H9 (cell line): Measurements from ENCODE around the gene CRY2. TPM values are rescaled to one million over a fixed set of nuclear protein-coding genes. Genes with fewer than 3 reads are reported as not detected.

ENCODE experiments used
- DNase-seq: peaks from one replicate; pipeline ENCODE4 v3.0.0-alpha.2; 2017
- H2AFZ ChIP-seq: one replicate; pipeline ENCODE4 v1.6.1; 2013; ENCODE audit warnings: mild to moderate bottlenecking, low read length, control low read depth, moderate library complexity
- H2AK5ac ChIP-seq: 2 replicates; pipeline ENCODE4 v1.6.1; 2013; ENCODE audit warnings: low read length, control low read depth, mixed read lengths; ENCODE audit not compliant: insufficient read length
- H2BK120ac ChIP-seq: one replicate; pipeline ENCODE4 v1.6.1; 2013; ENCODE audit warnings: low read depth, mild to moderate bottlenecking, low read length, control low read depth, inconsistent platforms; ENCODE audit not compliant: poor library complexity, severe bottlenecking
- H2BK12ac ChIP-seq: 2 replicates; pipeline ENCODE4 v1.6.1; 2013; ENCODE audit warnings: low read length, control low read depth, mixed read lengths, low read depth; ENCODE audit not compliant: insufficient read length
- H2BK15ac ChIP-seq: 2 replicates; pipeline ENCODE4 v1.6.1; 2013; ENCODE audit warnings: low read depth, low read length, control low read depth
- H2BK20ac ChIP-seq: one replicate; pipeline ENCODE4 v1.6.1; 2013; ENCODE audit warnings: low read depth, mild to moderate bottlenecking, low read length, control low read depth, inconsistent platforms; ENCODE audit not compliant: poor library complexity, severe bottlenecking
- H2BK5ac ChIP-seq: 2 replicates; pipeline ENCODE4 v1.6.1; 2013; ENCODE audit warnings: low read length, control low read depth, mixed read lengths; ENCODE audit not compliant: insufficient read length
- H3K14ac ChIP-seq: 2 replicates; pipeline ENCODE4 v1.6.1; 2013; ENCODE audit warnings: low read length, control low read depth; ENCODE audit not compliant: insufficient read depth
- H3K18ac ChIP-seq: 2 replicates; pipeline ENCODE4 v1.6.1; 2013; ENCODE audit warnings: low read depth, mild to moderate bottlenecking, mixed read lengths, low read length, control low read depth; ENCODE audit not compliant: insufficient read length
- H3K23ac ChIP-seq: 2 replicates; pipeline ENCODE4 v1.6.1; 2013; ENCODE audit warnings: low read length, control low read depth, mixed read lengths, low read depth; ENCODE audit not compliant: insufficient read length
- H3K23me2 ChIP-seq: 2 replicates; pipeline ENCODE4 v1.6.1; 2013; ENCODE audit warnings: low read depth, mild to moderate bottlenecking, mixed read lengths, low read length, control low read depth; ENCODE audit not compliant: insufficient read length, poor library complexity, severe bottlenecking
- H3K27ac ChIP-seq: 2 replicates; pipeline ENCODE4 v1.5.1; 2013; ENCODE audit warnings: low read length, control low read depth, mixed read lengths, low read depth; ENCODE audit not compliant: insufficient read length
- H3K27me3 ChIP-seq: 2 replicates; pipeline ENCODE4 v1.6.1; 2013; ENCODE audit warnings: low read length, control low read depth, inconsistent platforms; ENCODE audit not compliant: insufficient read depth
- H3K4ac ChIP-seq: 2 replicates; pipeline ENCODE4 v1.6.1; 2013; ENCODE audit warnings: low read depth, mild to moderate bottlenecking, control low read depth, inconsistent platforms, low read length, moderate library complexity
- H3K4me1 ChIP-seq: 2 replicates; pipeline ENCODE4 v1.6.1; 2013; ENCODE audit warnings: low read length, control low read depth, inconsistent platforms; ENCODE audit not compliant: insufficient read depth
- H3K4me2 ChIP-seq: 2 replicates; pipeline ENCODE4 v1.6.1; 2013; ENCODE audit warnings: low read length, control low read depth, mixed read lengths; ENCODE audit not compliant: insufficient read length, insufficient read depth
- H3K56ac ChIP-seq: 2 replicates; pipeline ENCODE4 v1.6.1; 2013; ENCODE audit warnings: low read depth, mild to moderate bottlenecking, mixed read lengths, low read length, control low read depth; ENCODE audit not compliant: insufficient read length
- H3K79me1 ChIP-seq: 2 replicates; pipeline ENCODE4 v1.6.1; 2013; ENCODE audit warnings: low read depth, mild to moderate bottlenecking, moderate library complexity, low read length, control low read depth, inconsistent platforms; ENCODE audit not compliant: insufficient read depth, poor library complexity, severe bottlenecking
- H3K79me2 ChIP-seq: 2 replicates; pipeline ENCODE4 v1.6.1; 2013; ENCODE audit warnings: low read length, control low read depth, inconsistent platforms; ENCODE audit not compliant: insufficient read depth
- H3K9ac ChIP-seq: 2 replicates; pipeline ENCODE4 v1.6.1; 2013; ENCODE audit warnings: low read length, control low read depth, mixed read lengths; ENCODE audit not compliant: insufficient read length; ENCODE audit errors: extremely low read depth
- H3K9me3 ChIP-seq: one replicate; pipeline ENCODE4 v1.6.1; 2013; ENCODE audit warnings: low read depth, low read length, inconsistent platforms; ENCODE audit not compliant: control insufficient read depth
- H3T11ph ChIP-seq: one replicate; pipeline ENCODE4 v1.6.1; 2013; ENCODE audit warnings: mild to moderate bottlenecking, low read length, control low read depth, inconsistent platforms
- H4K20me1 ChIP-seq: one replicate; pipeline ENCODE4 v1.6.1; 2013; ENCODE audit not compliant: control insufficient read depth, insufficient read length, insufficient read depth
- H4K5ac ChIP-seq: 2 replicates; pipeline ENCODE4 v1.6.1; 2013; ENCODE audit warnings: low read depth, mild to moderate bottlenecking, mixed read lengths, low read length, control low read depth; ENCODE audit not compliant: insufficient read length
- H4K8ac ChIP-seq: replicated peaks from 2 replicates; pipeline ENCODE4 v1.6.1; 2013; ENCODE audit warnings: low read length, control low read depth, mixed read lengths, low read depth; ENCODE audit not compliant: insufficient read length
- H4K91ac ChIP-seq: 2 replicates; pipeline ENCODE4 v1.6.1; 2013; ENCODE audit warnings: low read depth, mild to moderate bottlenecking, moderate library complexity, mixed read lengths, low read length, control low read depth; ENCODE audit not compliant: insufficient read length
- H3K27ac Mint-ChIP-seq, 3 experiments: 2 replicates in 2 of 3; 3 replicates in 1 of 3; pipeline ENCODE4 v1.8.0; 2020 to 2021; ENCODE audit warnings: mixed read lengths in 3 of 3, mild to moderate bottlenecking in 1 of 3, moderate library complexity in 1 of 3
- H3K27me3 Mint-ChIP-seq: 2 replicates; pipeline ENCODE4 v1.8.0; 2021; ENCODE audit warnings: low read depth, mild to moderate bottlenecking, moderate library complexity, mixed read lengths
- H3K36me3 Mint-ChIP-seq, 3 experiments: 2 replicates in 2 of 3; 3 replicates in 1 of 3; pipeline ENCODE4 v1.8.0; 2020 to 2021; ENCODE audit warnings: low read depth in 3 of 3, mixed read lengths in 3 of 3; ENCODE audit not compliant: insufficient read depth in 1 of 3
- H3K4me1 Mint-ChIP-seq, 2 experiments: 2 replicates each; pipeline ENCODE4 v1.8.0; 2020; ENCODE audit warnings: mixed read lengths in 2 of 2
- H3K4me3 Mint-ChIP-seq, 2 experiments: 2 replicates in 1 of 2; 3 replicates in 1 of 2; pipeline ENCODE4 v1.8.0; 2020 to 2021; ENCODE audit warnings: mild to moderate bottlenecking in 2 of 2, mixed read lengths in 2 of 2, moderate library complexity in 1 of 2
- H3K9me3 Mint-ChIP-seq, 2 experiments: 2 replicates in 1 of 2; 3 replicates in 1 of 2; pipeline ENCODE4 v1.8.0; 2020; ENCODE audit warnings: mild to moderate bottlenecking in 2 of 2, mixed read lengths in 2 of 2, moderate library complexity in 1 of 2
- WGBS: extraction: QIAGEN DNeasy Blood & Tissue Kit; methylation state at CpG from one replicate; pipeline ENCODE4 v1.1.7; 2013; ENCODE audit warnings: missing lambda C conversion rate, low lambda C conversion rate, mixed read lengths; ENCODE audit not compliant: insufficient read length; ENCODE audit errors: extremely low coverage; 5-methylcytosine and 5-hydroxymethylcytosine counted together
- total RNA-seq: library from RNA; stranded (reverse); gene quantifications from 2 replicates; pipeline ENCODE4 v1.2.1, GENCODE V29; 2021
- TF ChIP-seq, protein P1 (sequence below): fragments of 200-600 bp; sonication (generic); conservative IDR thresholded peaks from 3 replicates; pipeline ENCODE4 v1.8.0; 2021; ENCODE audit warnings: antibody characterized with exemption, mild to moderate bottlenecking

CRY2 gene
- total RNA-seq, 1 experiment from 2014 or later = 14.4 TPM

DNA sequence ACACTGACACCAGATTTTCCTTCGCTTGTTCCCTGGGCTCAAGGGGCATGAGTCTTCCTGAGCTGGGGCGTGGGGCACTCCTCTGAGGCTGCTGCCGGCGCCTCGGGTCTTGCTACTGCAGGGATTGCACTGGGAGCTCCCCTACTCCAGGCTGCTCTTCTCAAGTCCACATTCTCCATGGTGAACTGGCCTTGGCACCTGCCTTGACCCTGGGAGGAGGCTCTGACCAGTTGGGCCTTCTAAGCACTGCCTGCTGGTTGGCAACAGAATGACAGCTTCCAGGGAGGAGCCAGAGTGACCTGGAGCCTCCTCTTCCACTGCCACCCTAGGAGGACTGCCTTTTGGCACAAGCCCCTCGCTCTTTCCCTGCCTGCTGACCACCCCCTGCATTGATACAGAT is 50.3 kb downstream of the CRY2 start:
- Mint-ChIP-seq H3K4me3 (no peak overlapping the region), H3K27me3 (peaks cover 6% of the 10 kb centered on the region), H3K36me3 (peaks cover 0 to 12% (median 4%) of the 10 kb centered on the region in 3 experiments; a peak in 4 of 7 replicates), H3K4me1 (peaks cover 29 to 46% of the 10 kb centered on the region in 2 experiments), H3K27ac (no peak overlapping the region), H3K9me3 (no peaks in the 10 kb centered on the region)
- TF ChIP-seq, protein P1, sequence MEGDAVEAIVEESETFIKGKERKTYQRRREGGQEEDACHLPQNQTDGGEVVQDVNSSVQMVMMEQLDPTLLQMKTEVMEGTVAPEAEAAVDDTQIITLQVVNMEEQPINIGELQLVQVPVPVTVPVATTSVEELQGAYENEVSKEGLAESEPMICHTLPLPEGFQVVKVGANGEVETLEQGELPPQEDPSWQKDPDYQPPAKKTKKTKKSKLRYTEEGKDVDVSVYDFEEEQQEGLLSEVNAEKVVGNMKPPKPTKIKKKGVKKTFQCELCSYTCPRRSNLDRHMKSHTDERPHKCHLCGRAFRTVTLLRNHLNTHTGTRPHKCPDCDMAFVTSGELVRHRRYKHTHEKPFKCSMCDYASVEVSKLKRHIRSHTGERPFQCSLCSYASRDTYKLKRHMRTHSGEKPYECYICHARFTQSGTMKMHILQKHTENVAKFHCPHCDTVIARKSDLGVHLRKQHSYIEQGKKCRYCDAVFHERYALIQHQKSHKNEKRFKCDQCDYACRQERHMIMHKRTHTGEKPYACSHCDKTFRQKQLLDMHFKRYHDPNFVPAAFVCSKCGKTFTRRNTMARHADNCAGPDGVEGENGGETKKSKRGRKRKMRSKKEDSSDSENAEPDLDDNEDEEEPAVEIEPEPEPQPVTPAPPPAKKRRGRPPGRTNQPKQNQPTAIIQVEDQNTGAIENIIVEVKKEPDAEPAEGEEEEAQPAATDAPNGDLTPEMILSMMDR = no peak
- Histone ChIP-seq H3K9me3 (no peaks in the 10 kb centered on the region), H2AK5ac (no peak overlapping the region), H3K27me3 (no peaks in the 10 kb centered on the region; the same call in 1 of the 2 replicates), H3T11ph (no peak overlapping the region), H4K5ac (no peak overlapping the region), H4K20me1 (no peaks in the 10 kb centered on the region), H3K27ac (no peak overlapping the region), H3K9ac (no peak overlapping the region), H2BK15ac (no peak overlapping the region), H4K91ac (no peak overlapping the region), H3K14ac (no peak overlapping the region), H2BK12ac (no peak overlapping the region), H2AFZ (no peak overlapping the region), H3K4ac (no peak overlapping the region), H3K56ac (no peak overlapping the region), H3K79me2 (no peaks in the 10 kb centered on the region), H4K8ac (no peak overlapping the region), H3K4me2 (no peak overlapping the region), H2BK120ac (no peak overlapping the region), H3K4me1 (no peaks in the 10 kb centered on the region; the same call in 1 of the 2 replicates), H3K79me1 (no peaks in the 10 kb centered on the region), H3K18ac (no peak overlapping the region), H3K23ac (no peak overlapping the region), H2BK5ac (no peak overlapping the region), H2BK20ac (no peak overlapping the region), H3K23me2 (peaks cover 10% of the 10 kb centered on the region)
- no peak for DNase-seq
- WGBS = no CpG with 5 or more reads among the region's 6 CpGs
